C4-2B (cell line): Measurements from ENCODE around the gene UNCX.

ENCODE experiments used
- CTCF ChIP-seq: fragments of 450-650 bp; conservative IDR thresholded peaks from 2 replicates; pipeline ENCODE4 v1.5.1; 2017; ENCODE audit warnings: mild to moderate bottlenecking
- ZFX ChIP-seq: fragments of 450-650 bp; IDR thresholded peaks from 2 replicates; pipeline ENCODE4 v1.6.1; 2017

GRCh38 chr7:1228545-1229201 is 4.0 kb upstream of the UNCX start:
- no peak for TF ChIP-seq CTCF
- no peak for TF ChIP-seq ZFX
